Embryonic facial prominence (tissue), 1 donor: ENCODE data around the gene SUPV3L1.
A peak's percentile ranks its signal among the peaks of the same experiment; 100 is the strongest.
"Not testable (repeated sequence)": the region's sequence is repeated elsewhere in the genome, so short reads cannot be mapped to it uniquely, and the experiment has no call there.

Source experiments
- DNase-seq: peaks from one replicate; pipeline ENCODE4 v3.0.0-alpha.2; 2016; ENCODE audit errors: extremely low spot score

SUPV3L1 gene

GRCh38 chr10:69179743-69180524, at the start of gene SUPV3L1:
SUPV3L1 (plus strand) TSS chr10:69180234; CDS start chr10:69180292, 58 bp downstream.
- peak; percentile 97 for DNase-seq

- DNase-seq = no peak
Measured at GRCh38 chr10:69130251-69130650, 49.8 kb upstream of the SUPV3L1 start.

- DNase-seq = no peak
Measured at GRCh38 chr10:69139961-69140360, 40.1 kb upstream of the SUPV3L1 start.

GRCh38 chr10:69141304-69141703, 38.7 kb upstream of the SUPV3L1 start:
- DNase-seq = no peak

DNA sequence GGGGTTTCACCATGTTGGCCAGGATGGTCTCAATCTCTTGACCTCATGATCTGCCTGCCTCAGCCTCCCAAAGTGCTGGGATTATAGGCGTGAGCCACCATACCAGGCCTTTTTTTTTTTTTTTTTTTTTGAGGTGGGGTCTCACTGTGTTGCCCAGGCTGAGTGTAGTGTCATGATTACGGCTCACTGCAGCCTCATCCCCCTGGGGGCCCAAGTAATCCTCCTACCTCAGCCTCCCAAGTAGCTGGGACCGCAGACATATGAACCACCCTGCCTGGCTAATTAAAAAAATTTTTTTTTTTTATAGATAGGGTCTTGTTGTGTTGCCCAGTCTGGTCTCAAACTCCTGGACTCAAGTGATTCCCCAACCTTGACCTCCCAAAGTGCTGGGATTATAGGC, 38.0 kb upstream of the SUPV3L1 start:
- not testable (repeated sequence) for DNase-seq

DNA sequence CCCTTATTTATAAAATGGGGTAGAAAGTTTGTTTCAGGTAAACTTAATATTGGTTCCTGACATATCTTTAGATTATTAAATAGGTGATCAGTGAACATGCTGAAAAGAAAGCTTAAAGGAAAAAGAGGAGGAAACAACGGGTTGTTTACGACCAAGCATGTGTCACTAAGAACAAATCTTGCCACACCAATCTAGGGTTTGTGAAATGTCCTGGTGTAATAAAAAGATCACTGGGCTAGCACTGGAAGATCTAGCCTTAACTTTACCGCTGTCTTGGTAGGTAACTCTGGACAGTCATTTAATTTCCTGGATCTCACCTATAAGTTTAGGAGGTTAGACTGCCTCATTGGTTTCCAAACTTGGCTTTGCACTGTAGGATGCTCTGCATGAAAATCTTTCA, 37.1 kb upstream of the SUPV3L1 start:
- no peak for DNase-seq

DNA sequence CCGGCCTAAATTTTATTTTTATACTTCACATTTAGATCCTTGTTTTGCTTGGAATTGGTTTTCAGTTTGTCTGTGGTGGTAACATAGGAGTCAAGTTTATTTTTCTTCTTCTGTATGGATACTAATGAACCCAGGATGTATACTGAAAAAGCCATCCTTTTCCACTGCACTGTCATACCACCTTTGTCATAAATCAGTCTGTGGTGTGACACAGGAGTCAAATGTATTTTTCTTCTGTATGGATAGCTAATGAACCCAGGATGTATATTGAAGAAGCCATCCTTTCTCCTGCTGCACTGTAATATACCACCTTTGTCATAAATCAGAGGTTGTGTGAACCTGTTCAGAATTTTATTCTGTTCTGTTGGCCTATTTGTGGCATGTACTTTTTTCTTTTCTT, 34.7 kb upstream of the SUPV3L1 start:
- no peak for DNase-seq

GRCh38 chr10:69145864-69146263, 34.2 kb upstream of the SUPV3L1 start:
- no peak for DNase-seq

GRCh38 chr10:69146759-69147158, 33.3 kb upstream of the SUPV3L1 start:
- DNase-seq = no peak

- DNase-seq = no peak
Measured at GRCh38 chr10:69151984-69152383, 28.1 kb upstream of the SUPV3L1 start.

DNA sequence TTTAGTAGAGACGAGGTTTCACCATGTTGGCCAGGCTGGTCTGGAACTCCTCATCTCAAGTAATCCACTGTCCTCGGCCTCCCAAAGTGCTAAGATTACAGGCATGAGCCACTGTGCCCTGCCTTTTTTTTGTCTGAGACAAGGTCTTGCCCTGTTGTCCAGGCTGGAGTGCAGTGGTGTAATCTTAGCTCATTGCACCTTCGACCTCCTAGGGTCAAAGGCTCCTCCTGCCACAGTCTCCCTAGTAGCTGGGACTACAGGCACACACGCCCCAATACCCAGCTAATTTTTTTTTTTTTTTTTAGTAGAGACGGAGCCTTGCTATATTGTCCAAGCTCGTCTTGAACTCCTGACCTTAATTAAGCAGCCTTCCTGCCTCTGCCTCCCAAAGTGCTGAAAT, 26.8 kb upstream of the SUPV3L1 start:
- DNase-seq = no peak

DNA sequence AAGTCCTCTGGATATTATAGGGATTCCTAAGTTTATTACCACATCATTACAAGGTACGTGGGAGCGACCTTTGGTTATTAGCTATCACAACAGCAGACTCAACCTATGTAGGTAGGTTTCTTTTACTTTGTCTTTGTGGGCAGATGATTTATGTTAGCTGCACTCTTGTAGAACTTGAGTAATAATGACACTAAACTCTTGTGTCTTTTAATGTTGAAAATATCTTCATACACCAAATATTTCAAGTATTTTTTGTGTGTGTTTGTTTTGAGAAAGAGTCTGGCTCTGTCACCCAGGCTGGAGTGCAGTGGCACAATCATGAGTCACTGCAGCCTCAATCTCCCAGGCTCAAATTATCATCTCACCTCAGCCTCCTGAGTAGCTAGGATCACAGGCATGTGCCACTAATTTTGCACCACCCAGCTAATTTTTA, 19.2 kb upstream of the SUPV3L1 start:
- no peak for DNase-seq

GRCh38 chr10:69168493-69168892, 11.5 kb upstream of the SUPV3L1 start:
- no peak for DNase-seq

GRCh38 chr10:69172241-69172982, 7.6 kb upstream of the SUPV3L1 start:
- no peak for DNase-seq

DNA sequence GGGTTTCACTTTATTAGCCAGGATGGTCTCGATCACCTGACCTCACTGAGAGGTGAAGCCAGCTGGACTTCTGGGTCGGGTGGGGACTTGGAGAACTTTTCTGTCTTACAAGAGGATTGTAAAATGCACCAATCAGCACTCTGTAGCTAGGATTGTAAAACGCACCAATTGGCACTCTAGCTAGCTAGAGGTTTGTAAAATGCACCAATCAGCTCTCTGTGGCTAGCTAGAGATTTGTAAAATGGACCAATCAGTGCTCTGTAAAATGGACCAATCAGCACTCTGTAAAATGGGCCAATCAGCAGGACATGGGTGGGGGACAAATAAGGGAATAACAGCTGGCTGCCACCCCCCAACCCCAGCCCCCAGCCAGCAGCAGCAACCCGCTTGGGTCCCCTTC, 4.7 kb upstream of the SUPV3L1 start:
- not testable (repeated sequence) for DNase-seq

GRCh38 chr10:69176823-69177222, 3.2 kb upstream of the SUPV3L1 start:
- DNase-seq = no peak

DNA sequence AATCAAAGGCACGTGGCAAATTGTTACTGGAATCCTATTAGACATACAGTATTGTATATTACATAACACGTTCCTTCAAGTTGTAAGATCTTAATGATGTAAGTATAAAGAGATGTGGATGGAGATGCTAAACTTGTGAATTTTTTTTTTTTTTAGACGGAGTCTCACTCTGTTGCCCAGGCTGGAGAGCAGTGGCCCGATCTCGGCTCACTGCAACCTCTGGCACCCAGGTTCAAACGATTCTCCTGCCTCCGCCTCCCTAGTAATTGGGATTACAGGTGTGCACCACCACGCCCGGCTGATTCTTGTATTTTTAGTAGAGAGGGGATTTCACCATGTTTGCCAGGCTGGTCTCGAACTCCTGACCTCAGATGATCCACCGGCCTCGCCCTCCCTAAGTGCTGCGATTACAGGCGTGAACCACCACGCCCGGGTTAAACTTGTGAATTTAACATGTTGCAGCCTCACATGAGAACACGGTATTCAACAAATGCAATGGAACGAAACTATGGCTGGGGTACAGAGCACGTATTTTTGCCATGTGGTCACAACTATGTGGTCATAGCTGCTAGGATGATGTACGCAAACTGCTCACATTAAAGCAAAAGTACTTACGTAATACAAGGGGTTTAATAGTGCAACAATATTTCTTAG, 818 bp upstream of the SUPV3L1 start:
- DNase-seq = no peak

DNA sequence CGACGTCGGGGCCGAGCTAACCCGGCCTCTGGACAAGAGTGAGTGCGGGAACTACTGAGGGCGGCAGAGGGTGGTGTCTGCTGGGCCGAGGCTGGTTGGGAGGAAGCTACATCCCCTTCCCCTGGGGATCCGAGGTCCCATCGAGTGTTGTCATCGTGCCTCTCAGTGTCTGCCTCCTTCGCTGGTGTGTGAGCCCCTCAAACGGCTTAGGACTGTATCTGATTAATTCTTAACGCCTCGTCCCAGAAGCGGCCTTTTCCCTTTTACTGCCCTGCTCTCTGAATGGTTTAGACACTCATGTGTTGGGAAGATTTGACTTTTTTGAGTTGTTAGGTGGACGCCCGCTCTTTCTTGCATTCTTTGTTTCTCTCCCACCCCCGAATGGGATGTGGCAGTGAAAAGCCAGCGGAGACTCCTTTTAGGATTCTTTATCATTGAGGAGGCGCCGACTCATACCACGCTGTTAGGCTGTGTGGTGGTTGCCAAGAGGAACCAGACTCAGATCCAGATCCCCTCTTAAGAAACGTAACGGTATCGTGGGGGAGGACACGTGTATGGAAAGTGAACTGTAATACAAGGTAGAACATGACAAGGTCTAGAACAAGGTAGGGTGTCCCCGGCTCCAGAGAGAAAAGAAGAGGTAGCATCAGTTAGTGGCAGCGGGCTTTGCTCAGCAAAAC, 631 bp downstream of the SUPV3L1 start:
- DNase-seq = no peak

DNA sequence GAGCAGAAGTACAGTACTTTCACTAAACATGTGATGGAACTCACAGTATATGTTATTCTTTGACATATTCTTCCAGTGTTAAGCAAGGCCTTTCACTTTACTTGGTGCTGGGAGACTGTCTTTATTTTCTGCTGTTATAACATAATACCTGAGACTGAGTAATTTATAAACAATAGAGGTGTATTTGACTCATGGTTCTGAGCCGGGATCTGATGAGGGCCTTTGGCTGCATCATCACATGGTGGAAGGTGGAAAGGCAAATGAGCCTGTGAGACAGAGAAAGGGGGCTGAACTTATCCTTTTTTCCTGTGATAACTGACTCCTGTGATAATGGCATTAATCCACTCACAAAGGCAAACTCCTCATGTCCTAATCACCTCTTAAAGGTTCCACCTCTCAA, 1.4 kb downstream of the SUPV3L1 start:
- no peak for DNase-seq

DNA sequence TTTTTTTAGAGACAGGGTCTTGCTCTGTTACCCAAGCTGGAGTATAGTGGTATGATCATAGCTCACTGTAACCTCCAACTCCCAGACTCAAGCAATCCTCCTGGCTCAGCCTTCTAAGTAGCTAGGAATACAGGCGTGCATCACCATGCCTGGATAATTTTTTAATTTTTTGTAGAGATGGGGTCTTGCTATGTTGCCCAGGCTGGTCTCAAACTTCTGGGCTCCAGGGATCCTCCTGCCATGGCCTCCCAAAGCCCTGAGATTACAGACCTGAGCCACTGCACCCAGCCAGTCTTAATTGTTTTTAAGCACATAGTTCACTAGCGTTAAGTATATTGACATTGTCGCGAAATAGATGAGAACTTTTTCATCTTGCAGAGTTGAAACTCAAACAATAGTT, 2.0 kb downstream of the SUPV3L1 start:
- DNase-seq = no peak

DNA sequence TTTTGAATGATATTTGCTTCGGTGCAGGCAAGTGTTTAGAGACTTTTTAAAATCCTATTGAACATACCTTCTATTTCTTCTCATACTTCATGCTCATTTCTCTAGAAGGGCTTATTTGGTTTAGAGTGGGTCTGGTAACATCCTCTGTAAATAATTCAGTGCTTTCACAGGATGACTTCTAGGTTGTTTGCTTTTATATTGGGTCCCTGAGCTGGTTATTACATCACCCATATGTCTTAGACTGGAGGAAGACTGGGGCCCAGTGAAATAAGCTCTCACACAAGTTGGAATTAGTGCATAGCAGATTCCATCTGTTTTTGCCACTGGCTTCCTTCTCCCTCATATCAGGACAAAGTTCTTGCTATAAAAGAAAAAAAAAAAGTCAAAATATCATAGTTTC, 6.5 kb downstream of the SUPV3L1 start:
- no peak for DNase-seq

DNA sequence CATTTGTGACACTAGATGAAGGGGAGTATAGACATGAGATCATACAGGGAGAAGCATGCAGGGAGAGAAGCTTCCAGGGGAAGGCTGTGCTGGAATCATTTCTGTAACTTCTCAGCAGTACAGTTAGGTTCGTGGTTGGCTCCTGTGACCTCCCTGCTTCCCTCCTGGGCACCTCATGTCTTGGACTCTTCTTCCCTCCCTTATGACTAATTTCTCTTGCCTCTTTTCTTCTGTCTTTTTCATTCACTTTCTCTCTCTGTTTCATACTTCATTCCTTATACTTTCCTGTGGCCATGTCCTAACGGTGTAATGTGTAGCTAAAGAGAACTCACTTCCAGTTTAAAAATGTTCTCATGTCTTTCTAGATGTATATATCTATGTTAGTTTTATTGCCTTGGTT, 21.0 kb downstream of the SUPV3L1 start:
- no peak for DNase-seq
